Ovary (tissue), 3 donors: Measurements from ENCODE around the gene THSD4.

ENCODE experiments used
- CTCF ChIP-seq, 3 donors: fragments of 450-650 bp in 2 of 3; fragments of 200-600 bp in 1 of 3; IDR thresholded peaks; one replicate each; pipeline versions ENCODE4 v1.5.1 to v1.8.0; 2016 to 2022; ENCODE audit warnings: antibody characterized with exemption in 3 of 3, mild to moderate bottlenecking in 1 of 3
- POLR2A ChIP-seq: fragments of 450-650 bp; IDR thresholded peaks from one replicate; pipeline ENCODE4 v1.6.1; 2017; ENCODE audit warnings: antibody characterized with exemption, mild to moderate bottlenecking, moderate library complexity
- donor health status: DM: no; HTN: no; CAD: no.

DNA sequence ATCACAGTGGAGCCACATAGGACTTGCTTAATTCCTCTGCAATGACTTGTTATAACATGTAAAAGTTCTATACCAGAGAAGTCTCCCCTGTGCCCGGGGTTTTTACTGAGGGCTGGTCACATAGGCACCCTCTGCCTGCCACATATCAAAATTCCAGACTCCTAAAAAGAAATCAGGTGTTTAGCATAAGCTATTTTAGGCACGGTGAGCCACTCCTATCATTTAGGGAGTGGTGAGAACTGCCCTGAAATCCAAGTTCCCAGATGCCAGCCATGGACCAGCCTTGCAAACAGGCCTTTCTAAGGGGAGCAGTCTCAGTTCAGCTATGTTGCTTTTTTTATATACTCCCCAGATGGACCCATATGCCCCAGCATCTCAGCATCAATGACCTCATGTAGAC is 130.3 kb downstream of the THSD4 start:
- no peak for TF ChIP-seq CTCF (IDR thresholded peaks at IDR 0.05)
- TF ChIP-seq POLR2A: no peak
